NOMO-1 (cell line): ENCODE data around the gene PODXL2.
"Not testable (repeated sequence)": the region's sequence is repeated elsewhere in the genome, so short reads cannot be mapped to it uniquely, and the experiment has no call there.

ENCODE experiments used
- DNase-seq, 2 experiments: peaks; one replicate each; lab custom pipeline; 2025; ENCODE audit not compliant: unreplicated experiment in 2 of 2; lab: John Stamatoyannopoulos, UW

PODXL2 gene

DNA sequence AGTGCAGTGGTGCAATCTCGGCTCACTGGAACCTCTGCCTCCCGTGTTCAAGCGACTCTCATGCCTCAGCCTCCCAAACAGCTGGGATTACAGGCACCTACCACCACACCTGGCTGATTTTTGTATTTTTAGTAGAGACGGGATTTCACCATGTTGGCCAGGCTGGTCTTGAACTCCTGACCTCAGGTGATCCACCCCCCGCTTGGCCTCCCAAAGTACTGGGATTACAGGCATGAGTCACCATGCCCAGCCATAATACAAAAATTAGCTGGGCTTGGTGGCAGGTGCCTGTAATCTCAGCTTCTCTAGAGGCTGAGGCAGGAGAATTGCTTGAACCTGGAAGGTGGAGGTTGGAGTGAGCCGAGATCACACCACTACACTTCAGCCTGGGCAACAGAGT lies 26.0 kb downstream of the PODXL2 start:
- DNase-seq: not testable (repeated sequence)

DNA sequence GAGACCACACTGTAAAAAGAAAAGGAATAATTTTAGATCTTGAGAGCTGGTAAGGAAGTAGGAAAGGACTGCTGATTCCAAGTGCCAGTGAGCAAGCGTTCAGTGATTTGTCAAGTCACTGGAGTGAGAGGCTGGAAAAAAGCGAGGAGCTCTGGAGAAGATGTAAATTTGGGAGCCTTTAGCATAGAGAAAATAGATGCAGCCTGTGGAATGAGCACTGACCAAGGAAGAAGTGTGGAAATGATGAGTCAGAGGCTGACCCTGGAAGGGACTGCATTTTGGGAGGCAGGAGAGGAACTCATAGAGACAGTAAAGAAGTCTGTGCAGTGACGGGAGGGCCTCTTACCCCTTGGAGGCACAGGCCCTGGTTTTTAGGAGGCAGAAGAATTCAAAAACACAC lies 26.7 kb downstream of the PODXL2 start:
- no peak for DNase-seq

GRCh38 chr3:127656906-127657305 lies 27.9 kb downstream of the PODXL2 start:
- DNase-seq: no peak

DNA sequence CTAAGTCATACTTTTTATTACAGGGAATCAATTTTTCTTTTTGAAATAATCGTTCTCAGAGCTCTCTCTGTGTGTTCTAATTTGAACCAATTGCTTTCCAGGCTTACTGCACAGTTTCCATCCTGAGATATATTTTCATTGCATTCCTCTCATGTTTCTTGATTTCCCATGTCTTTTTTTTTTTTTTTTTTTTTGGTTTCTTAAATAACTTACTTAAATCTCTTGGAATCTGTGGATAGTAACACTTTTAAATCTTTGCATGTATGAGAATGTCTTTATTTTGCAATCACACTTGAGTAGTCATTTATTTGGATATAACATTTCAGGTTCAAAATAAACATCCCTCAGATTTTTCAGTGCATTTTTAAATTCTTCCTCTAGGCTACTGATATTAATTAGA lies 29.2 kb downstream of the PODXL2 start:
- no peak for DNase-seq

- DNase-seq: no peak
These were observed 31.8 kb downstream of the PODXL2 start for GRCh38 chr3:127660621-127661251.

GRCh38 chr3:127661600-127661999 lies 32.6 kb downstream of the PODXL2 start:
- DNase-seq: no peak

DNA sequence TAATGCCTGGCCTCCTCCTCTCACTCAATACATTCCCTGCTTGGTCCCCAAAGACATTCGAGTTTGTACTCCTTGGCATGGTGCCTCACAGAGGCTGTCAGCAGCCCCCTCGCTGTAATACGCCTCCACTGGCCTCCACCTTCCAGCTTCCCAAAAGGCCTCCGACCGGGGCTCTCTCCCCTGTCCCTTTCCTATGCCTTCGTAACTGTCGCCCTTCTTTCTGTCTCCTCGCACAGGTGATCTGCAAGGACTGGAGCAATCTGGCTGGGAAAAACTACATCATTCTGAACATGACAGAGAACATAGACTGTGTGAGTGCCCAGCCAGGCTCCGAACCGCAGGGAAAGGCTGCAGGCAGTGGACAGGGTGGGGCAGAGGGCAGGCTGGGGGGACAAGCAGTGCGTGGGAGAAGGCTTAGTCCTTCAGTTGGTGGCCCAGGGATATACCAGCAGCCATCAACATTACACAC lies 33.0 kb downstream of the PODXL2 start:
- no peak for DNase-seq

- DNase-seq: no peak
These were observed 34.2 kb downstream of the PODXL2 start for GRCh38 chr3:127663151-127663550.

DNA sequence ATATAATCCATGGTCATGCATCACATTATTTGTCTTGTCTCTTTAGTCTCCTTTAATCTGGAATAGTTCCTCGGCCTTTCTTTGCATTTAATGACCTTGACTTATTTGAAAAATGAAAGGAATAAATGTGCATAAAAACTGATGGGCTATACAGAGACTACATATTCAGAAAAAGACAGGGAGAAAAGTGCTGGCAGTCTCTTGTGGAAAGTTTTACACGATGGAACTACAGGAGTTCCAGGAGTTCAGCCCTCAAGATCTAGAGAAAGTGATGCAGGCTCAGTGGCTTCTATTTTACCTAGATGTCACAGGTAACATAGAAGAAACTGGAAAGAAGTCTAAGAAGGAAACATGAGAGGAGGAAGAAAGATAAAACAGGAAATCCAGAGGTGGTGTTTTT lies 36.2 kb downstream of the PODXL2 start:
- DNase-seq: no peak

GRCh38 chr3:127665586-127665985 lies 36.6 kb downstream of the PODXL2 start:
- DNase-seq: no peak

GRCh38 chr3:127666676-127667075 lies 37.7 kb downstream of the PODXL2 start:
- no peak for DNase-seq

- DNase-seq: no peak
These were observed 38.2 kb downstream of the PODXL2 start for GRCh38 chr3:127667119-127667681.

- no peak for DNase-seq
These were observed 39.9 kb downstream of the PODXL2 start for GRCh38 chr3:127668906-127669305.

DNA sequence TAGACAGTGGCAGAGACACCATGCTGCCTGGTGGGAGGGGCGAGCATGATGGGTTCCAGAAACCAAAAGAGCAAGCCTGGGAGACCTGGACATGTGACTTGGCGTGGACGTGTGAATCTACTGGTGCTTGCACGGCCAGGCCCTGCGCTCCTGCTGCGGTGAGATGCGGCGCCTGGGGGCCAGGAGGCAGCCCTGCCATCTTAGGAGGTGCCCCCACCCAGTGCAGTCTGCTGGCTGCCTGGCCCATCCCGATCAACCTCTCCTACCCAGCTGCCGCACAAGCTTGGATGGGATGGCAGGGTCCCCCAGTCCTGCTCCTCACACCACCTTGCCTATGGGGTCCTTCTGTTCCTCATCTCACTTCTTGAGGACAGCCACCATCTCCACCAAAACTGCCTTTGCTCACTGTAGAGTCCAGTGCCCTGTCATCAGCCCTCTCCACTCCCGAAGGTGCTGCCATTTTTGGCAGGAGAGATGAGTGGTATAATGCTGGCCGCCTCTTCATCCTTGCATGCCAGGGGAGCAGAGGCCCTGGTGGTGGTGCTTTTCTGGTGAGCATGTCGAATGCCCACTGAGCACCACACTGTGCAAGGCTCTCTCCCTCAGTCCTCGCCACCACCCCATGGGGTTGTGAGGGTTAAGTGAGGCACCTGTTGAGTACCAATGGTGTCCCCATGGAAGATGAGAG lies 40.7 kb downstream of the PODXL2 start:
- DNase-seq: no peak

- DNase-seq: no peak
These were observed 41.2 kb downstream of the PODXL2 start for GRCh38 chr3:127670229-127670559.

DNA sequence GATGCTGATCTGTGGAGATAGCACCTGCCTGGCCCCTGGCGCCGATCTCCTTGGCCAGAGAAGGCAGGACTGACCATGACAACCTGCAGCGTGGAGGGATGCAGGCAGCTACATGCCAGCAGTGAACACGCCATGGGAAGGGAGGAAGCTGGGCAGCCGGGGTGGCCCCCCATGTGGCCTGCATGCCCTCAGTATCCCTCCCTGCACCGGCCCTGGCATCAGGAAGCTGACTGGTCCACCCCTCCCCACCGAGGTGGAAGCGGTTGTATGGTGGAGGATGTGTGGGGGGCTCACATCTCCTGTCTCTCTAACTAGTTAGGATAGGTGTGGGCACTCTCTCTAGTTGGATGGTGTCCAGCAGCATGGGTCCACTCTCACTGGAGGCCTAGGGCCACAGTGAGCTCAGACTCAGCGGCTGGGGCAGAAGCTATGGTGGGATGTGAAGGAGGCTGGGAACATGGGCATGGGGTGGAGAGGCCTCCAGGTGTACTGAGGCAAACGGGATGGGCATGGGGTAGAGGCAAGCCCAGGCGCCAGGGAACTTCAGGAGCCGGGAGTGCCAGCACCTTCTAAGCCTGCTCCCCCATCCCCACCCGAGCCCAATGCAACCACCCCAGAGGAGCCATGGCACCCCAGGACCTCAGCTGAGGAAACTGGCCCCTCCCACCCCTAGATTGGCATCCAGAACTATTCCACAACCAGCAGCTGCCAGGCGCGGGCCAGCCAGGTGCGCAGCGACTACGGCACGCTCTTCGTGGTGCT lies 42.0 kb downstream of the PODXL2 start:
- no peak for DNase-seq

DNA sequence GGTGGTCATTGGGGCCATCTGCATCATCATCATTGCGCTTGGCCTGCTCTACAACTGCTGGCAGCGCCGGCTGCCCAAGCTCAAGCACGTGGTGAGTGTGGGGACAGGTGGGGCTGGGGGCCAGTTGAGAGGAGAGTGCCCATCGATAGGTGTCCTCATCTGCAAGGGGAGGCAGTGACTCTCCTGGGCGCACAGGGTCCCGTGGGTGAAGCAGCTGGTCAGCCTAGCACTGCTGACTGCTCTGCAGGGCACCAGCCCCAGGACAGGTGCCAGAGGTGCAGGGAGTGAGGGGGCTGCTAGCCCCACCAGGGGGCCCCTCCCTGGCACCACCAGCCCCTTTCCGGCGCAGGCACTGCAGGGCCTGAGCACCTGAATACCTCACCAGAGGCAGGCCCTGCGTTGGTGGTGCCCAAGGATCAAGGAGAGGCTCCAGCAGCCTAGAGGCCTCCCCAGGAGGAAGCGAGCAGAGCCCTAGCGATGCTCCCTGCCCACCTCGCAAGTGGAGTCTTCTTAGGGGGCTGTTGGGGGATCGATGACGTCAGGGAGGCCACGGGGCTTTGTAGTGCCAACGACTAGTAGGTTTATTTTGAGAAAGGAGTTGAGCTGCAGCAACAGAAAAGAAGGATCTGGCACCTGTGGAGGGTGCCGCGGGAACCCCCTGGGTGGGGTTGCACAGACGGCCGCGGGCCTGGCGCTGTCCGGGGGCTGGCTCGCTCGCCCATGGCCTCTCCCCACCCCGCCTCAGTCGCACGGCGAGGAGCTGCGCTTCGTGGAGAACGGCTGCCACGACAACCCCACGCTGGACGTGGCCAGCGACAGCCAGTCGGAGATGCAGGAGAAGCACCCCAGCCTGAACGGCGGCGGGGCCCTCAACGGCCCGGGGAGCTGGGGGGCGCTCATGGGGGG lies 42.8 kb downstream of the PODXL2 start:
- DNase-seq: peak; percentile 38 to 42

GRCh38 chr3:127672429-127673190 lies 43.6 kb downstream of the PODXL2 start, which contains the start of gene ABTB1:
Gene ABTB1 (plus strand): TSS chr3:127672952. CDS start chr3:127673026, 74 bp downstream.
- DNase-seq: peak; percentile 82 to 90

DNA sequence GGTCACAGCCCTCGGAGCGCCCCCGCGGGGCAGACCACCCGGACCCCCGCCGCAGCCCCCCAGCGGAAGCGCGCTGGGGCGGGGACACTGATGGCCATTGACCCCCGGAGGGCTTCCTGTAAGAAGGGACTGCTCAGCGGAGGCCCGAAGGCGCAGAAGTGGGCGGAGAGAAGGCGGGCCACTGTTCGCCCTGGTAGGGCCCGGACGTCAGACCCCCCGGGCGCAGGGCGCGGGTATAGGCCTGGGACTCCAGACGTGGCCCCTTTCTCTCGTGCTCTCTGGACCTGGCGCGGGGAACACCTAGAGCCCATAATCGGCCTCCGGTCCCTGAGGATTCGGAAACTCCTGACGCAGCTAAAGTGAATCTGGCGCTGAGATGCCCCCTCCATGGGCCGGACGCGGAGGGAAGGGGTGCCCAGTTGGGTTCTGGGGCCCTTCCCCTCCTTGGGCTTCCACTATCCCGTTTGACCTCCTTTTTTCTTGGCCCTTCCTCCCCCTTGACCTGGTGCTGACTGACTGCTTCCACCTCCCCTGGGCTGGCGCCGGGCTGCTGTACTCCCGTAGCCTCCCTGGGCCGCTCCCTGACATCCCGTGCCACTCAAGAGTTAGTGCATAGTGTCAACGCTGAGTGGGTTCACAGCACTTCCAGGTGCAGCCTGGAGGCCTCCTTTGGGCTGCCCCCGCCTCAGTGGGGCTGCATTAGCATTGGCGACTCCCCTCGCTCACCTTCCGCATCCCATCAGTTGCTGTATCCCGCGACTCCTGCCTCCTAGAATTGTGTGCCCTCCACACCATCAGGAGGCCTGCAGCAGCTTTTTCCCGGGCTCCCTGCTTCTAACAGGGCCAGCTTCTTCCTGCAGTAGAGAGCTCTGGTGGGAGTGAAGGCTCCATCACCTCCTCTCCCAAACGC lies 44.5 kb downstream of the PODXL2 start:
- peak; percentile 37 to 51 for DNase-seq
